ENCODE results near the gene KRT71.

DNA sequence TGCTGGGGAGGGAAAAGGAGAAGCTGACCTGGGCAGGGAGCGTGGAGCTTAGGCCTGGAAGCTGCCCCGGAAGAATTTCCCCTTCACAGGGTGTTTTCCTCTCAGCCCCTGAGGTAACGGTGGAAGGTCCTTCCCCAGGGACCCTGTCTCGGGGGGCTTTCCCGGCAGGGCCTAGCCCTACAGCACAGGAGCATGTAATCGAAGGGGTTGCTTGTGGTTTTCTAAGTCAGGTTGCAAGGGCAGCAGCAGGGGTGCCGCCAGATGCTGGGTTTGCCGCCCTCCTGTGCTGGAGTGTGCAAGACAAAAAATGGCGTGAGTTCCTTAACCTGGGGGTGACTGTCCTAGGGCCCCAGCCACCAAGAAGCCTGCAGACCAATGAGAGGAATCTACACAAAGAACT is 22.3 kb upstream of the KRT71 start:
- TF ChIP-seq CREM (CRISPR knock-in tag; IDR thresholded peaks at IDR 0.05) = no peak
- TF ChIP-seq, protein P1, sequence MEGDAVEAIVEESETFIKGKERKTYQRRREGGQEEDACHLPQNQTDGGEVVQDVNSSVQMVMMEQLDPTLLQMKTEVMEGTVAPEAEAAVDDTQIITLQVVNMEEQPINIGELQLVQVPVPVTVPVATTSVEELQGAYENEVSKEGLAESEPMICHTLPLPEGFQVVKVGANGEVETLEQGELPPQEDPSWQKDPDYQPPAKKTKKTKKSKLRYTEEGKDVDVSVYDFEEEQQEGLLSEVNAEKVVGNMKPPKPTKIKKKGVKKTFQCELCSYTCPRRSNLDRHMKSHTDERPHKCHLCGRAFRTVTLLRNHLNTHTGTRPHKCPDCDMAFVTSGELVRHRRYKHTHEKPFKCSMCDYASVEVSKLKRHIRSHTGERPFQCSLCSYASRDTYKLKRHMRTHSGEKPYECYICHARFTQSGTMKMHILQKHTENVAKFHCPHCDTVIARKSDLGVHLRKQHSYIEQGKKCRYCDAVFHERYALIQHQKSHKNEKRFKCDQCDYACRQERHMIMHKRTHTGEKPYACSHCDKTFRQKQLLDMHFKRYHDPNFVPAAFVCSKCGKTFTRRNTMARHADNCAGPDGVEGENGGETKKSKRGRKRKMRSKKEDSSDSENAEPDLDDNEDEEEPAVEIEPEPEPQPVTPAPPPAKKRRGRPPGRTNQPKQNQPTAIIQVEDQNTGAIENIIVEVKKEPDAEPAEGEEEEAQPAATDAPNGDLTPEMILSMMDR (IDR thresholded peaks at IDR 0.05) = no peak
- TF ChIP-seq, protein P2, sequence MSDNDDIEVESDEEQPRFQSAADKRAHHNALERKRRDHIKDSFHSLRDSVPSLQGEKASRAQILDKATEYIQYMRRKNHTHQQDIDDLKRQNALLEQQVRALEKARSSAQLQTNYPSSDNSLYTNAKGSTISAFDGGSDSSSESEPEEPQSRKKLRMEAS (CRISPR knock-in tag; IDR thresholded peaks at IDR 0.05) = no peak
- TF ChIP-seq, protein P3, sequence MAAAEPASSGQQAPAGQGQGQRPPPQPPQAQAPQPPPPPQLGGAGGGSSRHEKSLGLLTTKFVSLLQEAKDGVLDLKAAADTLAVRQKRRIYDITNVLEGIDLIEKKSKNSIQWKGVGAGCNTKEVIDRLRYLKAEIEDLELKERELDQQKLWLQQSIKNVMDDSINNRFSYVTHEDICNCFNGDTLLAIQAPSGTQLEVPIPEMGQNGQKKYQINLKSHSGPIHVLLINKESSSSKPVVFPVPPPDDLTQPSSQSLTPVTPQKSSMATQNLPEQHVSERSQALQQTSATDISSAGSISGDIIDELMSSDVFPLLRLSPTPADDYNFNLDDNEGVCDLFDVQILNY (CRISPR knock-in tag; IDR thresholded peaks at IDR 0.05) = no peak
- TF ChIP-seq, protein P4, sequence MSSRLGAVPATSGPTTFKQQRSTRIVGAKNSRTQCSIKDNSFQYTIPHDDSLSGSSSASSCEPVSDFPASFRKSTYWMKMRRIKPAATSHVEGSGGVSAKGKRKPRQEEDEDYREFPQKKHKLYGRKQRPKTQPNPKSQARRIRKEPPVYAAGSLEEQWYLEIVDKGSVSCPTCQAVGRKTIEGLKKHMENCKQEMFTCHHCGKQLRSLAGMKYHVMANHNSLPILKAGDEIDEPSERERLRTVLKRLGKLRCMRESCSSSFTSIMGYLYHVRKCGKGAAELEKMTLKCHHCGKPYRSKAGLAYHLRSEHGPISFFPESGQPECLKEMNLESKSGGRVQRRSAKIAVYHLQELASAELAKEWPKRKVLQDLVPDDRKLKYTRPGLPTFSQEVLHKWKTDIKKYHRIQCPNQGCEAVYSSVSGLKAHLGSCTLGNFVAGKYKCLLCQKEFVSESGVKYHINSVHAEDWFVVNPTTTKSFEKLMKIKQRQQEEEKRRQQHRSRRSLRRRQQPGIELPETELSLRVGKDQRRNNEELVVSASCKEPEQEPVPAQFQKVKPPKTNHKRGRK (CRISPR knock-in tag; IDR thresholded peaks at IDR 0.05; ENCODE audit: borderline replicate concordance) = no peak
- TF ChIP-seq, protein P5, sequence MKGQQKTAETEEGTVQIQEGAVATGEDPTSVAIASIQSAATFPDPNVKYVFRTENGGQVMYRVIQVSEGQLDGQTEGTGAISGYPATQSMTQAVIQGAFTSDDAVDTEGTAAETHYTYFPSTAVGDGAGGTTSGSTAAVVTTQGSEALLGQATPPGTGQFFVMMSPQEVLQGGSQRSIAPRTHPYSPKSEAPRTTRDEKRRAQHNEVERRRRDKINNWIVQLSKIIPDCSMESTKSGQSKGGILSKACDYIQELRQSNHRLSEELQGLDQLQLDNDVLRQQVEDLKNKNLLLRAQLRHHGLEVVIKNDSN (CRISPR knock-in tag; IDR thresholded peaks at IDR 0.05) = no peak
- TF ChIP-seq TEAD4 (CRISPR knock-in tag; IDR thresholded peaks at IDR 0.05) = no peak
- TF ChIP-seq, protein P6, sequence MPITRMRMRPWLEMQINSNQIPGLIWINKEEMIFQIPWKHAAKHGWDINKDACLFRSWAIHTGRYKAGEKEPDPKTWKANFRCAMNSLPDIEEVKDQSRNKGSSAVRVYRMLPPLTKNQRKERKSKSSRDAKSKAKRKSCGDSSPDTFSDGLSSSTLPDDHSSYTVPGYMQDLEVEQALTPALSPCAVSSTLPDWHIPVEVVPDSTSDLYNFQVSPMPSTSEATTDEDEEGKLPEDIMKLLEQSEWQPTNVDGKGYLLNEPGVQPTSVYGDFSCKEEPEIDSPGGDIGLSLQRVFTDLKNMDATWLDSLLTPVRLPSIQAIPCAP (CRISPR knock-in tag; IDR thresholded peaks at IDR 0.05) = no peak
- no peak for TF ChIP-seq IRF2 (CRISPR knock-in tag; IDR thresholded peaks at IDR 0.05; ENCODE audit: borderline replicate concordance, low read depth)
- no peak for TF ChIP-seq KAT7 (CRISPR knock-in tag; IDR thresholded peaks at IDR 0.05; ENCODE audit: borderline replicate concordance)

All from WTC11 (cell line).